Measurements from ENCODE around the gene TRAK2.
A peak's percentile ranks its signal among the peaks of the same experiment; 100 is the strongest.
"Not testable (repeated sequence)": the region's sequence is repeated elsewhere in the genome, so short reads cannot be mapped to it uniquely, and the experiment has no call there.

The TRAK2 gene

DNA sequence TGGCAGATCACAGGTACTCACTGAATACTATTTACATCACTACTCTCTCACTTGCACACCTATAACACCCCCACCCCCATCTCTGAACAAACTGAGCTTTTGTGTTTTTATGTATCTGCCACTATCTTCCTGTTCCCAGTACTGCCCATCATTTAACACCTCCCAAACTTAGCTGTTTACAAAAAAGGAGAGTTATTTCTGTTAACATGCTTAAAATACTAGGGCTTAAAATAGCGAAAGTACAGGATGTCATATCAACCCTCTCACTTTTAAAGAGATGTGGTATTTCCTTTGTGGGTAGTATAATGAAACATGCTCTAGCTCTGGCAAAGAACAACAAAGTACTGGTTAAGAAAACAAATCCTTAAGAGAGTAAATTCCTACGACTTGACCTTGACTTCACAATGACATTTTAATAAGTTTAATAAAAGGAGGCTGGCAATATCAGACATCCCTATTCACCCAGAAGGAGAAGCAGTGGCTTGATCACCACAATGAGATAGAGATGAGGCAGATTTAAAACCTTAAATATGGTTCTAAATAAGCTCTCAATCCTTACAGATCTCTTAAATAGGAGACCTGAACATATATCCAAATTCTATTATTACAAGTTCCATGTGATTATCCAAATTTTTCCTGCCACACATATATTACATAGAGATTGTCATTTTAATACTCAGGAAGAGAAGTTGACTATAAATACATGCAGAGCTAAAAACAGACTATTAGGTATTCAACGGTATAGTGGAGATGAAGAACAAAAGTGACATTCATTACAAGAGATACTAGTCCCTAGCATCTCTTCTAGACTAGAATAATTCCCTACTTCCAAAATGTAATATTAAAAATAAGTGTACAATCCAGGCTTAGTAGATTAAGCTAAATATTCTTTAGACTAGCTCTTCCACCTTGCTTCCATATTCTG, 36.9 kb downstream of the TRAK2 start:
- no peak for DNase-seq (ENCODE audit: low spot score)

DNA sequence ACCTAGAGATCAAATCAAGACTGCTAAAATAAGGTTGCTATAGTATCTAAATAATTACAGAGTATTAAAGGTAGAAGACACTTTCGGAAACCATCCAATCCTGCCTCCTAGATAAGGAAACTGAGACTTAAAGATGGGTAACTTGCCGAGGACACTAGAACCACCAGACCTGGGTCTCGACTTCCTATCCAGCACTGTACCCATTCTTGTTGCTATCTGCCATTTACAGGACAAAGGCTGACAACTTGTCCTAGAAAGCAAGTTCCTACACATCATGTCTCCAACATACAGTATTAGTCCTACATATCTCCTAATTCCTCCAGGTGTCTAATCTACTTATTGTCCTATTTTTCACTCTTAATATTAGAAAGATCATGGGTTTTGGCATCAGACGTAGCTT, 37.7 kb downstream of the TRAK2 start:
- DNase-seq (ENCODE audit: low spot score) = no peak

DNA sequence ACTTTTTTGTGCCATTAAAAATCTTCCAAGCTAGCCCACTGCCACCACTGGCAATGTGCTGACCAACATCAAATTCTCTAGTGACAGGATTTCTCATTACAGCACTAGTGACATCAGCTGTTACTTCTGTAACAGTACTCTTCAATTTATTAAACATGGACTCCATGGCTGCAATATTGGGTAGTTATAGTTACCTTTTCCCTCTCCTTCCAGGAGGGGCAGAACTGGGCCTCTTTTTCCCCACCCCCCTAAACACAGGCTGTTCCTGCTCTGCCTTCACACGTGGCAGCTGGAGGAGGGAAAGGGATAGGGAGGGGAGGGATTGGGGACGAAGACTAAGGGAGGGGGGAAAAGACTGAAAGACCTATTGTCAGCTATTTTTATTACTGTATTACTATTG, 38.1 kb downstream of the TRAK2 start:
- DNase-seq (ENCODE audit: low spot score) = no peak

DNA sequence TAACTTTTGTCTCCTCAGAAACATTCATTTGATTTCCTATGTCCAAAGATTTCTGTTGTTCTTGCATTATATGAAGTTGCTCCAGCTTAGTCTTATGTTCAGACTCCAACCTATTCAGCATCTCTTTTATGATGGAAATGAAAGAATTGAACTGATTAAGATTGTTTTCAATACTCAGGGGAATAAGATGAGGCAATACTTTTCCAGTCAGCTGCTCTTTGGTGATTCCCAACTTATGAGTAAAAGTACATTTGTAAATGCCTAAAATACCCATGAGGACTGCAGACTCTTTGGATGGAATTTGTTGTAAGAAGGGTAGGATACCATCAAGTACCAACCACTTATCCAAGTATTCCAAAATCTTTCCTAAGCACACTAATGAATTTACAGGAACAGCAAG, 39.8 kb downstream of the TRAK2 start:
- DNase-seq (ENCODE audit: low spot score) = no peak

DNA sequence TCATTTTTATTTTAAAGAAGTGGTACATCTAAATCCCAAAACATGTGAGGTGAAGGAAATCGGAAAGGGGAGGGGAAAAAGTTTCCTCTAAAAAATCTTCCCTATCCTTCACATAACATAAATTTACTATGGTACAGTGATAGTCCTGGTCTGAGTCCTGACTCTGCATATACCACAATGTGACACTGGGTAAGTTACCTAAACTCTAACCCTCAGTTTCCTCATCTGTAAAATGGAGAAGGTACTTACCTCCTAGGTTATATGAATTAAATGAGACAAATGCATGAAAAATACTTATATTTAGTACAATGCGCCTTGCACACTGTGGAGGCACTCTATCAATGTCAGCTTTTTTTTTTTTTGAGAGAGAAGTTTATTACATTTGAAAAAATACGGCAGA, 42.3 kb downstream of the TRAK2 start:
- DNase-seq (ENCODE audit: low spot score) = no peak

DNA sequence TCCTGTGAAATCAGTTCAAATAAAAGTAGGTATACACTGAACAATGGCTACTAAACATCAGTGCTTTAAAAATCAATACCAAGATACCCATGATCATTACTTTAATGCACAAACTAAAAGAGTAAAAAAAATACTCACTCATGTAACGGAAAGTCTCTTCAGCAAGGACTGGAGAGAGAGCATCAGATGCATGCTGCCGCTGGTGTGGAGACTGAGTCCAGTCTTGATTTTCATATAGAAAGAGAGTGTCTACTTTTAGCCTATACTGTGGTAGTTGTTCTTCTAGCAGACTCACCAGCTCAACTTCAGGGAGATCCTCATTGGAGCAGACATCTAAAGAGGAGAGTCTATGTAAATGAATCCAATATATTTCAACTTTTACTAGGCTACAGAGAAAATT, 44.0 kb downstream of the TRAK2 start:
- no peak for DNase-seq (ENCODE audit: low spot score)

DNA sequence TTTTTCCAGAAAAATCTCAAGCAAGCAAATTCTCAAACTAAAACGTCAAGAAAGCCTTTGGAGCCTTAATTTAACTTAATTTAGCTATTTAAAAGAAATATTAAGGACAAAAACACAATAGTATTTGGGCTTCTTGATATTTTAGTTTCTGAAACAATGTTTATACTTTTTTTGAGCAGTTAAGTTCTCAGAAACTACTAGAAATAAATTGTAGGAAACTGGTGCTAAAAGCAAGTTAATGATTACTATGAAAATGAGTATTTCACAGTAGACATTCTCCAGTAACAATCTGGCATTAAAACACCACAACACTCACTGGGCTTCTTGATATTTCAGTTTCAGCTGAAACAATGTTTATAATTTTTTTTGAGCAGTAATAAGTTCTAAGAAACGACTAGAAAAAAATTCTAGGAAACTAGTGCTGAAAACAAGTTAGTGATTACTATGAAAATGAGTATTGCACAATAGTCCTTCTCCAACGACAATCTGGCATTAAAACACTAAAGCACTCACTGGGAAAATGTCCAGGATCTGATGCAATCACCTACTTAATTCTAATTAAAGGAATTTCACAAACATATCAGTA, 45.1 kb downstream of the TRAK2 start:
- DNase-seq (ENCODE audit: low spot score) = peak; percentile 51

DNA sequence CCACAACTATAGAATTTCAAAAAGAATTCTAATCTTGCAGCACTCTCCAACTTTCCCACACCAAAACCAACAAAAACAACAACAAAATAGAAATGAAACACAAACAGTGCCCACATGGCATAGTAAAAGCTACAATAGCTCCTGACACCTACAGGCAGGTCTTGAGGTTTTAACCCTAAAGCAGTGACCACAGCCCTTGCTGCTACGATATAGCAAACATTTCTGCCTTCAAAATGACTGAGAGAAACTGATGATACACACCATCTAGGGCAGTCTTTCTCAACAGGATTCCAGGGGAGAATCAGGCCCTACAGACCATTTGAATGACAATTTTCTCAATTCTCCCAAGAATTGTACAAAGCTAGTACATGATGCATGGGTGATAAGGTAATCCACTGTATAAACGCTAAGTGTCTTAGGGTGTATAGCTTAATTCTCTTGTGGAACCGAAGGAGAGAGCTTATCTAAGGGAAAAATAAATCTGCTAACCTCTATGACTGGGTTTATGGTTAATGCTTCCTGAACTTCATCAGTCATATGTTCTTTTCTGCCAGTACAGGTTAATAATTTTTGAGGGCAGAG, 46.5 kb downstream of the TRAK2 start:
- DNase-seq (ENCODE audit: low spot score) = no peak

DNA sequence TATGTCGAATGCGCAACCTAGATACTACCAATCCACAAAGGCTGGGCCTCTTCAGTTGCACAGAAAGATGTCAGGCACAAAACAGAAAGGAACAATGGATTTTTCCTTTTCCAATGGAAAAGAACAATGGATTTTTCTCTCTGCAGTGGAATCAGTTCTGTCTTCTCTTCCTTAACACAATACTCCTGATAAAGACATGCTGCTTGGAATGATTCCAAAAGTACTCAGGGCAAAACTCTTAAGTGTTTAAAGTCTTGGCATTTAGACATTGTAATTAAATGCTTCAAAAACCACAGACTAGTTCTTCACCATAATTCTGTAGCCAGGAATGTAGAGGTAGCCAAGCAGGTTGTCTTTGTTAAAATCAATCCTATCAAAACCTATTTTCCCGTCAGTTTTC, 47.4 kb downstream of the TRAK2 start:
- no peak for DNase-seq (ENCODE audit: low spot score)

DNA sequence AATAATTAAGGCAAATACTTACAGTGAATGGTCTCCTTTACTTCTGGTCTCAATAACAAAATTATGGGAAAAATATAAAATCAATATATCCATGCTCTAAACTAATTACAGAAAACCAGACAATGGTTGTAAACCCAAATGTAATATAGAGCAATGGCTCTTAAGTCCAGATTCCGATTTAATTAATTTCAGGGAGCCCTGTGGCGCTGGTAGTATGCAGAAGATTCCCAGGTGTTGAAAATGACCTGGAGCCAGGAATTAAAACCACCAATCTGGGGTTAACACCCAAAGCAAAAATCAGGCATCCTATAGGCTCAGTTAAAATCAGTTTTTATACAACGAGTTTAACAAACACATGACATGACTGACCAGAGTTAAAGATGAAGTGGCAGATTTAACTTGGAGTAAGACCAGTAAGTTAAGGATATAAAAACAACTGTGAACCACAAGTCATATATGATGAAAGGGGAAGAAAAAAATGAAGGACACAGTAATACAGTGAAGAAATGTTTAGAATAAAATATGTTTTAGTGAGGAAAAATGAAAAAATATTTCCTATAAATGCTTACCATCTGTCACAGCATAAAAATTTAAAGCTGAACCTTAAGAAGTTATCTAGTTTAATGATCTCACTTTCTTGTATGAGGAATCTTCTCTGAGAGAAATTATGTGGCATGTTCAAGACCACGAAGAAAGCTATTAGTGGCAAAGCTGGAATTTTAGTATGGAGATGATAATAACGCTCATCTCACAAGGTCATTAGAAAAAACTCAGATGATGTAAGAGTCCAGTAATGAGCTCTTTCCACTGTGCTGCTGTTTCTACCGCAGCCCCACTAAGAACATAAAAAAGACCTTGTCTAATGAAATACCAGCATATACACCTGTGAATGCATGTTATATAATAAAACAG, 48.4 kb downstream of the TRAK2 start:
- no peak for DNase-seq (ENCODE audit: low spot score)

DNA sequence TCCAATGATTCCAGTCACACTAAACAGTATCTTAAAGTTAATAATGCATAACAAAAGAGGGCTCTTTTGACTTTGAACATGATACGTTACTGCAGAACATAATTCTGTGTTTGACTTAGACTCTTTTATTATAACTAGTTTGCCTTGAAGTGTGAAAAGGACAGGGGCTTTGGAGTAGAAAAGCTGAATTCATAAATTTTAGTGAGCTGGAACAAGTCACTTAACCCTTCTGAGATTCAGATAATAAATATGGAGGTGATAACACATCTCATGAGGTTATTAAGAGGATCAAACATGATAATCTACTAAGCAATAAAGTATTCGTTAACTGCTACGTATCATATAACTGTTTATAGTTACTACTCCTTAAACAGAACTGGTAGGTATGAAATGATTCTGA, 49.4 kb downstream of the TRAK2 start:
- DNase-seq (ENCODE audit: low spot score) = no peak

DNA sequence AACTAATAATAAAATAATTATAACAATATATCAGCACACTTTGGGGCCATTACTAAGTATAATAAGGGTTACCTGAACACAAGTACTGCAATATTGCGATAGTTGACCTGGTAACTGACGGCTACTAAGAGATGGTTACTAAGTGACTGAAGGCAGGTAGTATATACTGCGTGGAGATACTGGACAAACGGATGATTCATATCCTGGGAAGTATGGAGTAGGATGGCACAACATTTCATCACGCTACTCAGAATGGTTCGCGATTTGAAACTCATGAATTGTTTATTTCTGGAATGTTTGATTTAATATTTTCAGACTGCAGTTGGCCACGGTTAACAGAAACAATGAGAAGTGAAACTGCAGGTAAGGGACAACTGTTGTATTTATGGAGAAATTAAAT, 54.7 kb downstream of the TRAK2 start:
- no peak for DNase-seq (ENCODE audit: low spot score)

DNA sequence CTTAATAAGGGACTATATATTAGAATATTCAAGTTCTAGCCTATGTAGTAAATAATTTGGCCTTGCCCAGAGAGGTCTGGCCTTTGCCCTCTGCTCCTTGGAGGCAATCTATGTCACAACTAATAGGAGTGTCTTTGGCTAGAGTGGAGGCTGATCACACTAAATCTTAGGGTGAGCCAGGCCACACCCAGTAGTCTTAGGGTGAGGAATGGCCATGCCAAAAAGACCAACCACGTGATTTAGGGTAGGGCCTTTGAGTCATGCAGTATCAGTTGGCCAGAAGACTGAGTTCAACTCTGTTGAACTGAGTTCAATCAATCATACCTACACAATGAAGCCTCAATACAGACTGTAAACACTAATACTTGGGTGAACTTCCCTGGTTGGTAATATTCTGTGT, 68.1 kb downstream of the TRAK2 start:
- no peak for DNase-seq (ENCODE audit: low spot score)

DNA sequence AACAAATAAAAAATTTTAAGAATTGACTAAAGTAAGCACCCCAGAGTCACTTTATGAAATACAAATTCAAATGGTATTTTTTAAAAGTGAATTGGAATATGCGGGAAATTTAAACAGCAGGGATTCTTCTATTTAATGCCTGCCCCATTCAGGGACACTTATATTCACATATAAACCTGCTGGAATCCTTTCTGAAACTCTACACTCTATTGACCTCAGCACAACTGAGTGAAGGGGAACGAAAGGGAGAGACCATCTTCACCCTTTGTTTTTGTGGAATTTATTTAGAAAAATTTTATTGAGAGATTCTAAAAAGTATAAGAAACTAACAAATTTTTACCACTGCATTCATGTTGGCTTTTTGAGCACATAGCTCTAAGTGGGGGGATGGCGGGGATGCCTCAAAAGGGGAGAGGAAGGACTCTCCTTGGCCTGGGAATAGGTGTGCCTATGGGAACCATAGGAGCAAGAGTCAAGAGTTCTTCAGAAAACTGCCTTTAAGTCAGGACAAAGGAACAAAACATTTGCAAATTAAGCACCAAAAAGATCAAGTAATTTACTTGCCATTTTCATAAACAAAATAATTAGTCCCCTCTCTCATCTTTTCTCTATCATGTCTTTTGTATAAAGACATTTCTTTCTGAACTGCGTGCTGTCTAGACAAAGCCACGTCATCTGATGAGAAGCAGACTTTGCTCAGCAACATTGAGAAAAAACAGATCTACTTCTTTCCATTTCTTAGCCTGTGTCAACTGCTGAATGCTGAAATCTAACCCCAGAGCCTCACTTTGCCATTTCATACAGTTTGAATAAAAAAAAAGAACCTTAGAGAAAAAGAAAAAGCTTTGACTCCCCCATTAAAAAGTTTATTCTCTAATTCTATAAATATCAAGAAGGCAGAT, 72.5 kb downstream of the TRAK2 start:
- no peak for DNase-seq (ENCODE audit: low spot score)

DNA sequence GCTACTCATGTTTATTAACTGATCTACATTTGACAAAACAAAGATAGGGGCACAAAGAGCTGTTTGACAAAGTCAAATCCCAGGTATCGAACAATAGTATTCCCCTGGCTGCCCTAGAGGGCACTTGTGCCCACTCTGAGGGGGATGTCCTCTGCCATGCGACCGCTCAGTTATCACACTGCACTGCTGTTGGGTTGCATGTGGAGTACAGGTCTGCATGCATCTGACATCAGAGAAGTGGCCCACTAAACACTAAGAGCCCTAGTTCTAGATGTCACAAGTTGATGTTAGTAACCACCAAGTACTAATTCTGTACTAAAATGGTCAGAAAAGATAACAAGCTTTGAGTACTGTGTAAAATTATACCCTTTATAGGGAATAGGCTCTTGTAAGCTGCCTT, 74.0 kb downstream of the TRAK2 start:
- DNase-seq (ENCODE audit: low spot score) = no peak

DNA sequence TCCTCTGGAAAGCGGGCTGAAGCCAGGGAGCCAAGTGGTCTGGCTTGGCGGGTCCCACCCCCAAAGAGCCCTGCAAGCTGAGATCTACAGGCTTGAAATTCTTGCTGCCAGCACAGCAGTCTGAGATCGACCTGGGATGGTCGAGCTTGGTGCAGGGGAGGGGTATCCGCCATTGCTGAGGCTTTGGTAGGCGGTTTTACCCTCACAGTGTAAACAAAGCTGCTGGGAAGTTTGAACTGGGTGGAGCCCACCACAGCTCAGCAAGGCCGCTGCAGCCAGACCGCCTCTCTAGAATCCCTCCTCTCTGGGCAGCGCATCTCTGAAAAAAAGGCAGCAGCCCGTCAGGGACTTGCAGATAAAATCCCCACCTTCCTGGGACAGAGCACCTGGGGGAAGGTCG, 81.5 kb downstream of the TRAK2 start:
- no peak for DNase-seq (ENCODE audit: low spot score)

DNA sequence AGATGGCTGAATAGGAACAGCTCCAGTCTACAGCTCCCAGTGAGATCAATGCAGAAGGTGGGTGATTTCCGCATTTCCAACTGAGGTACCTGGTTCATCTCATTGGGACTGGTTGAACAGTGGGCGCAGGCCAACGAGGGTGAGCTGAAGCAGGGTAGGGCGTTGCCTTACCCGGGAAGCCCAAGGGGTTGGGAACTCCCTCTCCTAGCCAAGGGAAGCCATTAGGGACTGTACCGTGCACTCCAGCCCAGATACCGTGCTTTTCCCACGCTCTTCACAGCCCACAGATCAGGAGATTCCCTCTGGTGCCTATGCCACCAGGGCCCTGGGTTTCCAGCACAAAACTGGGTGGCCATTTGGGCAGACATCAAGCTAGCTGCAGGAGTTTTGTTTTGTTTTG, 81.9 kb downstream of the TRAK2 start:
- DNase-seq (ENCODE audit: low spot score) = not testable (repeated sequence)

DNA sequence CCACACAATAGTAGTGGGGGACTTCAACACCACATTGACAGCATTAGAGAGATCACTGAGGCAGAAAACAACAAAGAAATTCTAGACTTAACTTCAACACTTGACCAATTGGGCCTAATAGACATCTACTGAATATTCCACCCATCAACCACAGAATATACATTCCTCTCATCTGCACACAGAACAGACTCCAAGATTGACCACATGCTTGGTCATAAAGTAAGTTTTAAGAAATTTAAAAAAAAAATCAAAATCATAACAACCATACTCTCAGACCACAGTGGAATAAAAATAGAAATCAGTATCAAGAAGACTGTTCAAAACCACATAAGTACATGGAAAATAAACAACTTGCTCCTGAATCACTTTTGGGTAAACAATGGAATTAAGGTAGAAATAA, 85.1 kb downstream of the TRAK2 start:
- DNase-seq (ENCODE audit: low spot score) = no peak

DNA sequence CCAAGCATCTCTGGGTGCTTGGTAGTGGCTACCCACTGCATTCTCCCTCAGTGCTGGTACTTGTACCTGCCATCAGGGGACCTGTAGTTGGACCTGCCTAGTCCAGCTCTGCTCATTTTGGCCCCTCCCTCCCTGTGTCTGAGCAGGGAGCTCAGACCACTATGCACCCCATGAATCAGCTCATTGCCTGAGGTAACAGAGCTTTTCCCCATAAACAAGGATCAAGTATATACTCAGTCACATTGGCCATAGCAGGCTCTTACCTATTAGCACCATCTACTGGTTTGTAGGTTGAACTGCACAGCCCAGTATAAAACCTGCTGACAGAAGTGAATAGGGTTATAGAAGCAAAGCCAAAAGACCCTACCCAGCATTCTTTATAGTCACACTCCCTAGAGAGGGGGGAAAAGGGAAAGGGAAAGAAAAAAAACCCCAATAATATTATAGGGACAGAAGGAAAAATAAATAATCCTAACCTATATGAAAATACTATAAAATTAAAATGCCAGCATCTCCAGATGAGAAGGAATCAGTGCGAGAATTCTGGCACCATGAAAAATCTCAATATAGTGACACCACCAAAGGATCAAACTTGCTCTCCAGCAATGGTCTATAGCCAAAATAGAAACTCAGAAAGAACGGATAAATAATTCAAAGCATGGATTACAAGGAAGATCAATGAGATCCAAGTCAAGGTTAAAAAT, 87.2 kb downstream of the TRAK2 start:
- peak; percentile 12 for DNase-seq (ENCODE audit: low spot score)

DNA sequence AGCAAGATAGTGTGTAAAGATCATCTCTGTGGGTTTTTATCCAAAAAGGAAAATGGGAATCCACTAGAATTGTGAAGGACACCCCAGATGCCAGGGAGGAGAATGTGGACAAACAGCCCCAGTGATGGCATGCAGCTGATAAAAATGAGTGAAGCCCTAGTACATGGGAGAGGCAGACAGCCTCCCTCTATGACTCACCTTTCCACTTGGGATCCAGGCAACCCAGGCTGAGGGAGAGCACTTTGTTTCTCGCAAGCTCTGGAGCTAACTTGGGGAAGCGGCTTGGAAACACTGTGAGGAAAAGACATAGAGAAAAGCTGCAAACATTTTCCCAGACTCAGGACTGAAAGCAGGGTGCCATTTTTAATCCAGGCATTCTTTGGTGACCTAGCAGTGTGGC, 88.9 kb downstream of the TRAK2 start:
- DNase-seq (ENCODE audit: low spot score) = no peak
